Measurements from ENCODE around the gene CAMK4.
"Not testable (repeated sequence)": the region's sequence is repeated elsewhere in the genome, so short reads cannot be mapped to it uniquely, and the experiment has no call there.

DNA sequence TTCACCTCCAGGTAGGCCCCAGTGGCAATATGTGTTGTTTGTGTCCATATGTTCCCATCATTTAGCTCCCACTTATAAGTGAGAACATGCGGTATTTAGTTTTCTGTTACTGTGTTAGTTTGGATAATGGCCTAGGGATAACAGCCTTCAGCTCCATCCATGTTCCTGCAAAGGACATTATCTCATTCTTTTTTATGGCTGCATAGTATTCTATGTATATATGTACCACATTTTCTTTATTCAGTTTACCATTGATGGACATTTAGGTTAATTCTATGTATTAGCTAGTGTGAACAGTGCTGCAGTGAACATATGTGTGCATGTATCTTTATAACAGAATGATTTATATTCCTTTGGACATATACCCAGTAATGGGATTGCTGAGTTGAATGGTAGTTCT is 134.5 kb downstream of the CAMK4 start:
- TF ChIP-seq, protein P1, sequence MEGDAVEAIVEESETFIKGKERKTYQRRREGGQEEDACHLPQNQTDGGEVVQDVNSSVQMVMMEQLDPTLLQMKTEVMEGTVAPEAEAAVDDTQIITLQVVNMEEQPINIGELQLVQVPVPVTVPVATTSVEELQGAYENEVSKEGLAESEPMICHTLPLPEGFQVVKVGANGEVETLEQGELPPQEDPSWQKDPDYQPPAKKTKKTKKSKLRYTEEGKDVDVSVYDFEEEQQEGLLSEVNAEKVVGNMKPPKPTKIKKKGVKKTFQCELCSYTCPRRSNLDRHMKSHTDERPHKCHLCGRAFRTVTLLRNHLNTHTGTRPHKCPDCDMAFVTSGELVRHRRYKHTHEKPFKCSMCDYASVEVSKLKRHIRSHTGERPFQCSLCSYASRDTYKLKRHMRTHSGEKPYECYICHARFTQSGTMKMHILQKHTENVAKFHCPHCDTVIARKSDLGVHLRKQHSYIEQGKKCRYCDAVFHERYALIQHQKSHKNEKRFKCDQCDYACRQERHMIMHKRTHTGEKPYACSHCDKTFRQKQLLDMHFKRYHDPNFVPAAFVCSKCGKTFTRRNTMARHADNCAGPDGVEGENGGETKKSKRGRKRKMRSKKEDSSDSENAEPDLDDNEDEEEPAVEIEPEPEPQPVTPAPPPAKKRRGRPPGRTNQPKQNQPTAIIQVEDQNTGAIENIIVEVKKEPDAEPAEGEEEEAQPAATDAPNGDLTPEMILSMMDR (IDR thresholded peaks at IDR 0.05), result not testable (repeated sequence)
- not testable (repeated sequence) for TF ChIP-seq POLR2A (IDR thresholded peaks at IDR 0.05)
